Transverse colon (tissue), 4 donors: ENCODE results near the gene VWDE. TPM values are rescaled to one million over a fixed set of nuclear protein-coding genes. Genes with fewer than 3 reads are reported as not detected.

ENCODE experiments used
- DNase-seq: peaks from one replicate; pipeline ENCODE4 v3.0.0-alpha.2; 2019
- H3K27ac ChIP-seq, 4 donors: fragments of 200-600 bp; sonication (generic); 2 replicates each; pipeline ENCODE4 v1.5.1; 2016 to 2018; ENCODE audit warnings: inconsistent platforms in 4 of 4
- H3K27me3 ChIP-seq: fragments of 200-600 bp; sonication (generic); 2 replicates; pipeline ENCODE4 v1.5.1; 2017; ENCODE audit warnings: inconsistent platforms
- H3K36me3 ChIP-seq, 4 donors: fragments of 200-600 bp; sonication (generic); 2 replicates each; pipeline ENCODE4 v1.5.1; 2017 to 2019; ENCODE audit warnings: inconsistent platforms in 4 of 4
- H3K4me1 ChIP-seq, 4 donors: fragments of 200-600 bp; sonication (generic); 2 replicates each; pipeline ENCODE4 v1.5.1; 2017 to 2020; ENCODE audit warnings: inconsistent platforms in 4 of 4
- H3K4me3 ChIP-seq, 4 donors: fragments of 200-600 bp; sonication (generic); 1 replicate in 1 of 4; 2 replicates in 3 of 4; pipeline versions ENCODE4 v1.5.1 to v1.6.1; 2017 to 2019; ENCODE audit warnings: inconsistent platforms in 4 of 4
- H3K9me3 ChIP-seq, 2 donors: fragments of 200-600 bp; sonication (generic); 2 replicates each; pipeline ENCODE4 v1.5.1; 2017 to 2019; ENCODE audit warnings: inconsistent platforms in 2 of 2
- CTCF ChIP-seq, 5 experiments: fragments of 200-600 bp in 3 of 5; fragments of 450-650 bp in 2 of 5; sonication (generic) in 3 of 5; IDR thresholded peaks; 1 replicate in 2 of 5; 2 replicates in 3 of 5; pipeline ENCODE4 v1.5.1; 2016 to 2017; ENCODE audit warnings: antibody characterized with exemption in 5 of 5, inconsistent platforms in 3 of 5, mild to moderate bottlenecking in 2 of 5, moderate library complexity in 1 of 5
- EP300 ChIP-seq: sonication (generic); formaldehyde crosslinking; IDR thresholded peaks from one replicate; pipeline ENCODE4 v1.6.1; 2017; ENCODE audit warnings: antibody characterized with exemption, low read depth
- POLR2A ChIP-seq: fragments of 450-650 bp; IDR thresholded peaks from one replicate; pipeline ENCODE4 v1.6.1; 2016; ENCODE audit warnings: antibody characterized with exemption, mild to moderate bottlenecking, moderate library complexity
- POLR2AphosphoS5 ChIP-seq, 3 donors: sonication (generic); formaldehyde crosslinking; IDR thresholded peaks; one replicate each; pipeline ENCODE4 v1.6.1; 2016; ENCODE audit warnings: antibody characterized with exemption in 3 of 3
- WGBS, 2 donors: methylation state at CpG; one replicate each; pipeline ENCODE4 v1.1.5; 2018; ENCODE audit warnings: low coverage in 1 of 2; 5-methylcytosine and 5-hydroxymethylcytosine counted together
- in situ Hi-C, 4 donors: fragments of 200-750 bp; cut with MboI; loops; one replicate each; pipeline versions ENCODE4 v1.15.0 to v1.15.1; 2017; ENCODE audit warnings: low sequenced_read_pairs in 3 of 4, low pct_ligation_motif_present in 1 of 4, low pct_unique_long_range_greater_than_20kb in 1 of 4
- intact Hi-C: fragments of 100-400 bp; cut with DNase I; formaldehyde crosslinking; loops from one replicate; pipeline ENCODE4 v1.15.1; 2023; ENCODE audit warnings: low total_unique reads
- total RNA-seq, 4 donors: library from RNA; depleted of rRNA; stranded (reverse); fragments of >200 nt; gene quantifications; one replicate each; pipeline ENCODE4 v1.1.0, GENCODE V29; 2016

The VWDE gene
- total RNA-seq, 4 donors from 2014 or later: 0.20 to 6.4 (median 2.0) TPM; not detected in 1

GRCh38 chr7:12425311-12425710, 21.6 kb upstream of the VWDE start:
- in situ Hi-C loops (no loop called here), intact Hi-C loops (no loop called here)
- H3K27me3 ChIP-seq: no peaks in the 10 kb centered on the region
- WGBS, 2 donors: 33 to 55% methylated on average over 1 of the region's 1 CpG
- no peaks in the 10 kb centered on the region for H3K9me3 ChIP-seq
- no peak for DNase-seq
- no peak overlapping the region for H3K27ac ChIP-seq
- no peak overlapping the region for H3K4me3 ChIP-seq
- no peaks in the 10 kb centered on the region for H3K4me1 ChIP-seq
- H3K36me3 ChIP-seq: no peaks in the 10 kb centered on the region
- no peak for TF ChIP-seq POLR2AphosphoS5 (IDR thresholded peaks at IDR 0.05)
- no peak for TF ChIP-seq CTCF (IDR thresholded peaks at IDR 0.05)
- no peak for TF ChIP-seq POLR2A
- TF ChIP-seq EP300: no peak

DNA sequence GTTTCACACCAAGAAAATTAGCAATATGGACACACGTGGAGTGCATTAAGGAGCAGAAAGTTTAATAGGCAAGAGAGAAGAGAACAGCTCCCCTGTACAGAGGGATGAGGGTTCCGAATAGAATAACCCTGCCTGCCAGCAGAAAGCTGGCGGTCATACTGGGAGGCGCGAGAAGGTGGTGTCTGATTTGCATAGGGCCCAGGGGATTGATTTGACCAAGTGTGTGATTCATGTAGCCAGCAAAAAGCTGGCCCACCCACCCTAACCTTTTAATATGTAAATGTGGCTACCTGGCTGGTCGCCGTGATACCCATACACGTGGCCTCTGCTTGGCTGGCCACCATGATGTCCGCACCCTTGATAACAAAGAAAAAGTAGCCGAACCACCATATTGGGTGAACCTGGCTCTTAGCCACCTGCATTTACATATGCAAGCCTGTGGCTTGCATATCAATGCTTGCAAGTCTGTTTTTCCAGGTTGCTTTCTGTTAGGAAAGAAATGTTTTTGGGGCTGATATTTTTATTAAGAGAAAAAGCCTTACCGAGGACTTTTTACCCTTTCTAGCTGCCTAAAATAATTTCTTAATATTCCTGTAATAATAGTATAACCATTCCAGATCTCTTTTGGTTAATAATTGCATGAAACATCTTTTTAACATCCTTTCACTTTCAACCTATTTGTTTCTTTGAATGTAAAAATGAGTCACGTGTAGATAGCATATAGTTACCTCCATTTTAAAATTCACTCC, 20.5 kb upstream of the VWDE start:
- no peaks in the 10 kb centered on the region for H3K27me3 ChIP-seq
- no peak overlapping the region for H3K4me3 ChIP-seq
- DNase-seq: no peak
- no peaks in the 10 kb centered on the region for H3K9me3 ChIP-seq
- WGBS, 2 donors: 72 to 85% methylated on average over 7 to 12 of the region's 12 CpGs
- intact Hi-C loops (no loop called here), in situ Hi-C loops (no loop called here)
- TF ChIP-seq POLR2A: no peak
- H3K27ac ChIP-seq: no peak overlapping the region
- no peaks in the 10 kb centered on the region for H3K36me3 ChIP-seq
- no peaks in the 10 kb centered on the region for H3K4me1 ChIP-seq

DNA sequence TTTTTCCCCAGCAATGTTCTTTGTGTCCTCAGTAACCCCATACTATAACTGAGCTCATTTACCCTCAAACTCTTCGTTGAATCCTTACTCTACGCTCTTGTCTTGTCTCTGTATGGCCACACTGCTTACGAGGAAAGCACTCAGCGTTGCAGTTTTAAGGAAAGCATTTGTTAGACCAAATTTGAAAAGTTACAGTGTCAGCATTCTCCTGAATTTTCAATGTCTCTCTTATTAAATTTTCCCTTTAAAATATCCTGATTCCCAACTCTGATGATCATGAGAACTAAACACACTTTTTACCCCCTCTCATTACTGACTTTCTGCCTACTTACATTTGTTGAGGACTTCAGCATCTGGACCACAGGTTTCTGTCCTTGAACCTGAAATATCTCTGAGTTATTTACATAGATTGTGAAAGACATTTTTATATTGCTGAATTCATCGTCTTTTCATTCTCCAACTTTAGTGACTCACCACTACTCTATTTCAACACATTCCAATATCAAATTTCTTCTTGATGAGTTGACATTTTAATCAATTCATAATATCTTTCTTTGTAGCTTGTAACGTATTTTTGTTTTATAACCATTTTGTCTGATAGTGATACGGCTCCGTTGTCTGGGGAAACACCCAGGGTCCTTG, 19.8 kb upstream of the VWDE start:
- in situ Hi-C loops: no loop called here

GRCh38 chr7:12422554-12423320, 19.1 kb upstream of the VWDE start:
- H3K27ac ChIP-seq: no peak overlapping the region
- no peaks in the 10 kb centered on the region for H3K27me3 ChIP-seq
- DNase-seq: no peak
- H3K4me1 ChIP-seq: no peaks in the 10 kb centered on the region
- H3K4me3 ChIP-seq: no peak overlapping the region
- in situ Hi-C loops (no loop called here), intact Hi-C loops (no loop called here)
- 38 to 43% methylated on average over 1 to 4 of the region's 4 CpGs for WGBS, 2 donors
- no peaks in the 10 kb centered on the region for H3K36me3 ChIP-seq
- TF ChIP-seq EP300 (no peak), POLR2A (no peak)
- no peaks in the 10 kb centered on the region for H3K9me3 ChIP-seq

More for the DNA sequence above, 19.8 kb upstream of the VWDE start:
- no peak for TF ChIP-seq EP300
- no peak for TF ChIP-seq POLR2AphosphoS5 (IDR thresholded peaks at IDR 0.05)
- no peak for TF ChIP-seq CTCF (IDR thresholded peaks at IDR 0.05)
- no peak for TF ChIP-seq POLR2A
- Histone ChIP-seq H3K27me3 (no peaks in the 10 kb centered on the region), H3K9me3 (no peaks in the 10 kb centered on the region), H3K4me1 (no peaks in the 10 kb centered on the region), H3K36me3 (no peaks in the 10 kb centered on the region), H3K27ac (no peak overlapping the region), H3K4me3 (no peak overlapping the region)
- intact Hi-C loops: no loop called here
- DNase-seq: no peak
- 59 to 64% methylated on average over 8 of the region's 8 CpGs for WGBS, 2 donors

GRCh38 chr7:12418452-12418851, 14.8 kb upstream of the VWDE start:
- Histone ChIP-seq H3K9me3 (no peaks in the 10 kb centered on the region), H3K4me1 (no peaks in the 10 kb centered on the region), H3K4me3 (no peak overlapping the region), H3K27me3 (no peaks in the 10 kb centered on the region), H3K36me3 (no peaks in the 10 kb centered on the region), H3K27ac (no peak overlapping the region)
- intact Hi-C loops (no loop called here), in situ Hi-C loops (no loop called here)
- TF ChIP-seq CTCF (IDR thresholded peaks at IDR 0.05) (no peak), EP300 (no peak), POLR2AphosphoS5 (IDR thresholded peaks at IDR 0.05) (no peak), POLR2A (no peak)
- no peak for DNase-seq
